Sciatic nerve (tissue), 2 donors: ENCODE data around the gene ATP6V0E2. TPM values are rescaled to one million over a fixed set of nuclear protein-coding genes. Genes with fewer than 3 reads are reported as not detected.
"Not testable (repeated sequence)": the region's sequence is repeated elsewhere in the genome, so short reads cannot be mapped to it uniquely, and the experiment has no call there.

Source experiments
- ATAC-seq: fragments of 200-7000 bp; cut with Tn5 transposase; one replicate; pipeline ENCODE4 v1.9.1; 2020; ENCODE audit warnings: mild to moderate bottlenecking, moderate library complexity
- DNase-seq: peaks from one replicate; pipeline ENCODE4 v3.0.0-alpha.2; 2020; ENCODE audit warnings: low spot score
- intact Hi-C: fragments of 100-400 bp; cut with DNase I; formaldehyde crosslinking; loops from one replicate; pipeline ENCODE4 v1.14.2; 2022
- total RNA-seq: library from RNA; stranded (reverse); fragmentation: NEBNext Ultra II Directional; extraction: Animal tissue kit (Norgen Biotek cat#: 25700); gene quantifications from one replicate; pipeline ENCODE4 v1.2.1, GENCODE V29; 2021
- donor health status: DM: no; HTN: no; CAD: no.
- donor health status: DM: no; HTN: no; CAD: no.

Gene ATP6V0E2
- total RNA-seq, 1 donor from 2014 or later: 34.8 TPM

- ATAC-seq (no peak), DNase-seq (no peak)
- intact Hi-C loops: no loop called here
These were observed 12.2 kb downstream of the ATP6V0E2 start for GRCh38 chr7:149886018-149886415.

GRCh38 chr7:149887311-149887710 lies 13.5 kb downstream of the ATP6V0E2 start:
- ATAC-seq: no peak
- DNase-seq: no peak
- intact Hi-C loops: no loop called here

DNA sequence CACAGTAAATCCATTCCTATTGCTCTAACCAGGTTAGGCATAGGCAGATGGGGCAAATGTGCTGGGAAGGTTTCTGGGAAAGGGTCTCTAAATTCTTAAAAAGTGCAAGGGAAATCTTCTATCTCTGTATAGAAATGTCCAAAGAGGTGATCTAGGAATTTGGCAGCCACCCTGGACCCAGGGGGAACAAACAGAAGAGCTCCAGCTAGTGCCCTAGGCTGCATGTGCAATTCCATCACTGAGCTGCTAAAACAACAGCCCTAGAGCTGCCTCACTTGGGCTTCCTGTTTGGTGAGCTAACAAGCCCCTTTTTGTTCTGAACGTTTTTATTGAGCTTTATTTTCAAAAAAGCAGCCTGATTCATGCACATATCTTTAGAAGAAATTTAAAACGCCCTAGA lies 16.9 kb downstream of the ATP6V0E2 start:
- DNase-seq, ATAC-seq, intact Hi-C loops: not testable (repeated sequence)

- ATAC-seq, intact Hi-C loops, DNase-seq: not testable (repeated sequence)
These were observed 21.2 kb downstream of the ATP6V0E2 start for GRCh38 chr7:149894957-149895356.

DNA sequence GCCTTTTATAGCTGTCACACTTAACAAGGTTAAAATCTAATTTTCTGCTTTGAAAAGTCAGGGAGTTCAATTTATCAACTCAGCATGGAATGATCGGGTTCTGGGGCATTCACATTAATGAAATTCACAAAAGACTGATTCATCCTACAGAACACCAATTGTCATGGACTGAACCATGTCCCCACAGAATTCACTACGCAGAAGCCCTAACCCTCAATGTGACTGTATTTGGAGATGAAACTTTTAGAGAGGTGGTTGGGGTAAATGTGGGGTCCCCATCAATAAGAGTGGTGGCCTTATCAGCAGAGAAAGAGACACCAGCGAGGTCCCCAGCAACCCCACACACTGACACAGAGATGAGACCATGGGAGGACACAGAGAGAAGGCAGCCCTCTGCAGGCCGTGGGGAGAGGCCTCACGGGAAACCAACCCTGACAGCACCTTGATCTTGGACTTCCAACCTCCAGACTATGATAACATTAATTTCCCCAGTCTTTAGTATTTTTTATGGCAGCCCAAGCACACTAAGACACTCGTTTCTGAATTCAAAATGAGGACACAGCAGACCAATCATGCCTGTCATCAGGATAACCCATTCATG lies 34.1 kb downstream of the ATP6V0E2 start:
- ATAC-seq, intact Hi-C loops, DNase-seq: not testable (repeated sequence)

- ATAC-seq, DNase-seq, intact Hi-C loops: not testable (repeated sequence)
These were observed 36.5 kb downstream of the ATP6V0E2 start for GRCh38 chr7:149910219-149910618.

DNA sequence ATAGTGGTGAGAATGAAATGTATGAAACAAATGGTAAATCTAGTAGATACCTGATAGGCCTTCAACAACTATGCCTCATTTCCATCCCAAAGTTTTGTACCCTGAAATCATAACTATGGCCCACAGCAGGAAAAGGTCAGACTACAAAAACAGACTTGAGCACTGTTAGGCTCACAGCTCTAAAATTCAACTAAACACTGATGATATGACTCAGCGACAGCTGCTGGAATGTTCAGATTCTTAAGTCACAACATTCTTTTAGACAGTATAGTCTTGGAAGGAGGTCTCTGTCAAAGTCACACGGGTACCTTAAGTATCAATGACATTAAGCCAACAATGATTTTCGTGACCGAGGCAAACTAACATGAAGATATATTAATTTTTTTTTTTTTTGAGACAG lies 38.4 kb downstream of the ATP6V0E2 start:
- DNase-seq, ATAC-seq, intact Hi-C loops: not testable (repeated sequence)

DNA sequence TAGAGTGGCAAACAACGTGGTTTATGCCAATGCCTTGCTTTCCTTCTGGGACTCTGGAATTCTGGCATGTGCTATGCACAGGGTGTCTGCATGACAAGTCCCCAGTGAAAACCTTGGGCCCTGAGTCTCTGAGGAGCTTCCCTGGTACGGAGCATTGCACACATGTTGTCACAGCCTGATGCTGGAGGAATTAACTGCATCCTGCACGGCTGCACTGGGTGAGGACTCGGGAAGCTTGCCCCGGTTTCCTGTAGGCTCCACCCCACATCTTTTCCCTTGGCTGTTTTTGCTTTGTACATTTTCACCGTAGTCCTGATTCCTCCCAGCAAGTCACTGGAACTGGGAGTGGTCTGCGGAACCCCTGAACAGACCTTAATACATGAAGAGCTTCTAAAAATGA lies 52.6 kb downstream of the ATP6V0E2 start:
- DNase-seq, ATAC-seq, intact Hi-C loops: not testable (repeated sequence)

Other genes starting within 250 kb of the ATP6V0E2 start
- gene ZNF467, start 100.4 kb upstream of the ATP6V0E2 start, total RNA-seq: 10.1 TPM
- gene ZNF862, start 35.6 kb upstream of the ATP6V0E2 start, total RNA-seq: 34.1 TPM